HUDEP-2 (cell line): ENCODE results near the gene DGKE.

Experiments used
- DNase-seq, 76 experiments: peaks; one replicate each; lab custom pipeline; 2025; ENCODE audit not compliant: unreplicated experiment in 76 of 76; lab: John Stamatoyannopoulos, UW

The DGKE gene

DNA sequence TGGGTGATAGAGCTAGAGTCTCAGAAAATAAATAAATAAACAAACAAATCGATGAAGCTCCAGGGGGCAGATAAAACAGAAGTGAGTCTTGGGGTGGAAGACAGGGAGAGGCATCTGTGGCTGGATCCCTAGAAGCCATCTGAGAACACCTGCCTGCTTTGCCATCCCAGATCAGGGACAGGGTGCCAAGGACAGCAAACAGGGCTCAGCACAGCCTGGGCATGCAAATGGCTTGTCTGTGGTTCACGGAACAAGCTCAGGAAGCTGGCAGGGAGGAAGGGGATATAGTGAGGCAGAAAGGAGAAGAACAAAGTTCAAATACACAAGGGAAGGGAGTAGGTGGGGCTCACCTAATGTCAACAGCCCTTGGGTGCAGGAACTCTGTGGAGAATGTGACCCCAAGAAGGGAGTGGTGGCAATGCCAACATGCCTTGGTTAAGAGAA lies 52.4 kb downstream of the DGKE start:
- DNase-seq, result no peak

DNA sequence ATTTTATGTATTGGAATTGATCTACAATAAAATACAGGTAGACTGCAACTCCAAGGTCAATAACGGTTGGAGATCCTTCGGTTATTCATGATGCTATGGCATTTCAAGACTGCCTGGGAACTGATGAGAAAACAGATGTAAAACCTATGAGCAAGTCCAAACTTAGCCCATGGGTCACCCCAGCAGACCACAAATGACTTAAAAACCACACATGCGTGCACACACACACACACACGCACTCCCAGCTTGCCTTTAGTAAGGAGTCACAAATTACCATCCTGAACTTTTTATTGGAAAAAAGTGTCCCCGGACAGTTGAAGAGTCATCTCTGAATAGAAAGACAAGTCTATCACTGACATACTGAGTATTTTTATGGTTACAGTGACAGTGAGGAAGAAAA lies 53.2 kb downstream of the DGKE start:
- DNase-seq, result no peak

DNA sequence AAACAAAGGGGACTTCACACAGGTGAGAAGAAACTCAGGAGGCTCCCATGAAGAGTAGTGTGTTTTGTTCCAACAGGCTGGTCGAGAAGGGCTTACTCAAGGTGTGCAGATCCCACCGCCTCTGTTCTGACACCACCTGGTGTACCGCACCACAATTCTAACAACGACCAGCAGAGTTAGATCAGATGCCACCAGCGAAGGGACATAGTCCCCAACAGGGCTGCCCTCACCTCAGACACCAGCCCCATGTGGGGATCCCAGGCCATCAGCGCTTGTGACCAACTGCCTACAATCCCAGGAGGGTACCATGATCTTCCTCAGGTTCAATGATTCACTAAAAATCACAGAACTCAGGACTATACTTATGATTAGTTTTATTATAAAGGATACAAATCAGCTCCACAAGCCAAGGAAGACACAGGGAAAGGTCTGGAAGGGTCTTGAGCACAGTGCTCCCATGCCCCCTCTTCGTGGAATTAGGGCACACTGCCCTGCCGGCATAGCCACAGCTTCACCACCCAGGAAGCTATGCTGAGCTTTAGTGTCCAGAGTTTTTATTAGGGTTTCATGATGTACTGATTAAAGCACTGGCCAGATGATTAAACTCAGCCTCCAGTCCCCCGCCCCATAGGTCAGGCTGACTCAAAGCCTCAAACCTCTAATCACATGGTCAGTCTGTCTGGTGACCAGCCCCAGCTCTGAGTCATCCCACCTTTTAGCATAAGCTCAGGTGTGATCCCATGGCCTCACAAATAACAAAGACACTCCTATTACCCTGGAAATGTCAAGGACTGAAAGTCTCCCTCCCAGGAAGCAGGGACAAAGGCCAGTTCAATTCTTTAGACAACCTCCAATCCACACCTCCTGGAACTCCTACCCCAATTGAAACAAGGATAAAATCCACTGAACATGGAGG lies 53.9 kb downstream of the DGKE start:
- no peak for DNase-seq

DNA sequence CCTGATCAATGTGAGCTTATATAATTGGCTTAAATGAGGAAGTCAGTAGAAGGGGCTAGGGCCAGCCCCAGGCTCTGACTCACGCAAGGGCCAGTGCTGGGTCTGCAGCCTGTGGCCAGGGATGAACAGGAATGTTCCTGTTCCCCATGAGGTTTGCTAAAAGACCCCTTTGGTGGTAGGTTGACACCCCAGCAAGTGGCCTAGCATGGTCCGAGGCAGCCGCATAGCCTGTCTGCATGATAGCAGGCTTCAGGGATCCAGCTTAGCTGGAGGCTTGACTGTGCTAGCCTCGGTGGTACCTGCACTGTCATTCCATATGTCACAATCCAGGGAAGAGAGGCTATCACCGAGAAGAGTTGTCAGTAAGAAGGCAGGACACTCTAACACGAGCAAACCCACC lies 56.4 kb downstream of the DGKE start:
- DNase-seq, result no peak

- DNase-seq, result no peak
Observed at GRCh38 chr17:56890906-56891674, 57.1 kb downstream of the DGKE start.

- DNase-seq, result peak in 37 of 76 experiments; percentile 4 to 65 (median 21)
Observed at GRCh38 chr17:56891751-56892150, 57.8 kb downstream of the DGKE start.

- DNase-seq, result no peak
Observed at GRCh38 chr17:56892333-56892732, 58.4 kb downstream of the DGKE start.

- DNase-seq, result no peak
Observed at GRCh38 chr17:56893503-56893902, 59.6 kb downstream of the DGKE start.

DNA sequence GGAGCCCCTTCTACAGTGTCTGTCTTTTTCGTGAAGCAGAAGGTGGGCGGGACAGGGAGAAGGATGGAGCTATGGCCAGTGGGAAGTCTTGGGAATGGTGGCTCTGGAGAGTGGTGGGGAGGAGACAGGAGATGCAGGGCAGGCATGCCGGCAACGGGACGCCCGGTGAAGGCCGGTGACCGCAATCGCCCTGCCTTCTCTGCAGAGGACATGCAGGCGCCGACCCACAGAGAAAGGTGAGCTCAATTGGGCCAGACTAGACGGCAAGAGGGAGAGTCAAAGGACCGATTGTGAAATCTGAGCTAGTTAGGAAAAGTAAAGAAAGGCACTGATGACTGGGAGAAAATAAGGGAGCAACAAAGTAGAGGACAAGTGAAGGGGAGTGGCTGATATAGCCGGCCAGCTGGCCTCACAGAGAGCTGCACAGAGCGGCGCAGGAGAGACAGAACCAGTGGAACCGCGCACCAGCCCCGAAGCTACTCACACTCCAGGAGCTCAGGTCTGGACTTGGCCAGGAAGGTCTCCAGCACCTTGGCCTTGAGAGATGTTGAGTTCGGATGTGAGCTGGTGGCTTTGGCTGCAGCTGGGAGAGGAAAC lies 61.0 kb downstream of the DGKE start:
- DNase-seq, result no peak

- no peak for DNase-seq
Observed at GRCh38 chr17:56896217-56896967, 62.4 kb downstream of the DGKE start.

- no peak for DNase-seq
Observed at GRCh38 chr17:56896968-56897359, 63.0 kb downstream of the DGKE start.

GRCh38 chr17:56897646-56898424 lies 63.9 kb downstream of the DGKE start:
- no peak for DNase-seq

DNA sequence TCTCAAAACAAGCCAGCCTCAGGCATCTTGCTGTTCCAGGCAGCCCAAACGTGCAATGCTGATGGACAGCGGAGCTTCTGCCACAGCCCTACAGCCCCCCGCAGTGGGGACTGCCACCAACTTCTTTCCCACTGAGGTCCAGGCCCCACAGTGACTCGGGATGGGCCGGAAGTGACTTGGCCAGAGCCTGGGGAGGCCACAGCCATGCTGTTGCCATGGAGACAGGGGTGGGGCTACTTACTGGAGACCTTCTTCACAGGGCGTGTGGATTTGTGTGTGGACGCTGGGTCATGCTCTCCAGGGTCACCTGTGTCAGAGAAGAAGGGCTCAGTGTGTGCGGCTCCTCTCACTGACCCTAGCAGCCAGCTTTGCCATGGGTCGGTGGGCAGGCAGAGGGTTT lies 64.9 kb downstream of the DGKE start:
- peak in 6 of 76 experiments; percentile 9 to 19 (median 11) for DNase-seq

DNA sequence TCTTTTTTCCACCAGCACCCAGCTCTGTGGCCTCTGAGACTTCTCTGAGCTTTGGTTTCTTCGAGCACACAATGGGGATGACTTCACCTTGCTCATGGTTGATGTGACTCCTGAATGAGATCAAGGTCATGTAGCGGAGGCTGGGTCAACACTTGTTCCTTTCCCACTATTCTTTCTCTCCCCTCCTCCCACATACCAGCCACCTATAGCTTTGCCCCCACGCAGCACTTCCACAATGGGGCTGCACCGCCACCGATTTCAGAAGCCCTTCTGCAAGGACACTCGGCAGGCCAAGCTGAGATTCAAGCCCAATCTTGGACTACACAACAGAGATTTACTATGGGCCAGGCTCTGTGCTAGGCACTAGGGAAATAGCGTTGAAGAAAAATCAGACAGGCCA lies 65.5 kb downstream of the DGKE start:
- no peak for DNase-seq

DNA sequence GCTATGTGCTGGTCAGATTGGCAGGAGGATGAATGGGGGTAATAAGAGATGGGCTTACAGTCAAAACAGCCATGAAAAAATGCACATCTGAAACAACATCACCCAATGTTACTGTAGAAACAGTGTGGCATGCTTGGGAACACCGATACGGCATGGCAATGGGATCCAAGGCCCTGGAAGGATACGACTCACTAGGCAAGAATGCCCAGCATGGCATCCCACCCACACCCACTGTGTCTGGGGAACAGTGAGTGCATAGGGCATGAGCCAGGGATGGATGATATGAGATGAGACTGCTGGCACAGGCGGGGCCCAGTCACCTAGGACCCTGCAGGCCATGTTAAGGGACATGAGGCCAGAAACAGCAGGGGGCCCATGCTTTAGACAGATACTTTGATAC lies 68.4 kb downstream of the DGKE start:
- DNase-seq, result no peak

DNA sequence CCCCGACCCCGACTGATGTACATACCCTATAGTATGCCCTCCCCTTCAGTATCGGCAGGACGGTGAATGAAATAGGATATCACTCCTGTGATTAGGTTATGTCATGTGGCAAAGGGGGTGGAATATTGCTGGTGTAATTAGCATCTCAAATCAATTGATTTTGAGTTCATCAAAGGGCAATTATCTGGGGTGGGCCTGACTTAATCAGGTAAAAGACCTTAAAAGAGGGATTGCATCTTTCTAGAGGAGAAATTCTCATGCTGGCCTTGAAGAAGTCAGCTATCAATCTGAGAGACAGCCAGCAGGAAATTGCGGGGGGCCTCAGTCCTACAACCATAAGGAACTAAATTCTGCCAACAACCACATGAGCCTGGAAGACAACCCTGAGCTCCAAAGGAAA lies 69.6 kb downstream of the DGKE start:
- DNase-seq, result no peak

- DNase-seq, result peak in 48 of 76 experiments; percentile 8 to 64 (median 33)
Observed at GRCh38 chr17:56908001-56908542, 74.1 kb downstream of the DGKE start.

- DNase-seq, result peak in 74 of 76 experiments; percentile 15 to 87 (median 56)
Observed at GRCh38 chr17:56909742-56910508, 76.0 kb downstream of the DGKE start.
